GM21576 (cell line): Measurements from ENCODE around the gene KYAT1.
"Not testable (repeated sequence)": the region's sequence is repeated elsewhere in the genome, so short reads cannot be mapped to it uniquely, and the experiment has no call there.

Source experiments
- ATAC-seq: cut with Tn5 transposase; IDR thresholded peaks from one replicate; pipeline ENCODE4 v1.9.1; 2021; ENCODE audit warnings: mild to moderate bottlenecking, moderate library complexity; ENCODE audit not compliant: unreplicated experiment

KYAT1 gene

DNA sequence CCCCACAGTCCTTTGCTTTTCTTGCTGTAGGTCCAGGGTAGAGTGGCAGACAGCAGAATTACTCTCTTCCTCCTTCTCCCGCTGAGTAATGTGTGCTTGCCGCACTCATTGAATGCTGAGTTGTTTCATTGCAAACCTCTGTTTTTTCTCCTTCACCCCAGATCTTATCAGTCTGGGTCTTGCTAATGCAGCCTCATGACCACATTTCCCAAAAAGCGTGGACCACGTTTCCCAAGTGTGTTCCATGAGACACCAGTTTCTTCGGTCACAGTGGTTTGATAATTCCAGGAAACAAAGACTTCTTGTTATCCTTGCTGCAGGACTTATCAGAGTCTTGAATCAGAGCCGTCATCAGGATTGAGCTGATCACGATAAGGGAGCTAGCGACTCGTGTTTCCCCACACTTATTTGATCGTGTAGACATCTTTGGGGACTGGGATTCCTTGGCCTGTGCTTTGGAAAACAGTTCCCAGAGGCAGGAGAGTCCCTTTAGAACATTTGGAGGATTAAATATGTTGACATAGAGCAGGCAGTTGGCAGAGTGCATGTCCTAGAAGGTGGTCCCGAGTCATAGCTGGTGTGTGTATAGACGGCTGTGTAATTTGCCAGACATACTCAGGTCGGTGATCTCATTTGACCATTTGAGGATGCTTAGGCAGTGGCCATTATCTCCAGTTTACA is 4.6 kb upstream of the KYAT1 start:
- no peak for ATAC-seq

DNA sequence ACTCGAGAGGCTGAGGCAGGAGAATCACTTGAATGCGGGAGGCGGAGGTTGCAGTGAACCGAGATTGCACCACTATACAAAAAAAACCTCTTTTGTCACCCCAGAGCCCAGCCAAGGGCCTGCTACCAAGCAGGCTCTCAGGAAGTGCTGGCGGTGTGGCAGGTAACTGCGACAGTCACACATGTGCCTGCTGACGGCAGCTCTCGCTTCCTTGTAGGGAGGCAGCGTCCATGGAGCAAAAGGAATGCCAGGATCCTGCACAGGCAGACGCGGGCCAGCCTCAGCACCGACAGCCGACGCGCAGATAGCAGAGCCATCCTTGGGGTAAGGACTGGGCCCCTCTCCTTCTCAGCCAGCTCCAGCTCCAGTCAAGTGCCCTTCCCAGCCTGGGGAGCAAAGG is 4.0 kb upstream of the KYAT1 start:
- no peak for ATAC-seq

GRCh38 chr9:128885376-128885775 is 3.6 kb upstream of the KYAT1 start:
- ATAC-seq: no peak

DNA sequence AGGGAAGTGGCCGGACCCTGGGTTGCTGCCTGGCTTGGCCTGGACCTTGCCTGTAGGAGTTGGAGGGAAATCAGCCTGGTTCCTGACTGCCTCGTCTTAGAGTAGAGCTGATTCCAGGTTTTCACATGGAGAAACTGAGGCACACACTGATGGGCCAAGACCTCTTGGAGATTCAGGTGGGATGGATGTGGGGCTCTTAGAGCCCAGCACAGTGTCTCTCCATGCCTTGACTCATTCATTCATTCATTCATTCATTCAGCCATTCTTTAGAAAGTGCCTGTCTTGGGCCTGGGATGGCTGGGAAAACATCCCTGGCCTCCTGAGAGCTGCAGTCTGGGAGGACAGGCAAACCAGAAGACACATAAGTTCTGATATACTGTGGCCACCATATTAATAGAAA is 2.4 kb upstream of the KYAT1 start:
- ATAC-seq: no peak

DNA sequence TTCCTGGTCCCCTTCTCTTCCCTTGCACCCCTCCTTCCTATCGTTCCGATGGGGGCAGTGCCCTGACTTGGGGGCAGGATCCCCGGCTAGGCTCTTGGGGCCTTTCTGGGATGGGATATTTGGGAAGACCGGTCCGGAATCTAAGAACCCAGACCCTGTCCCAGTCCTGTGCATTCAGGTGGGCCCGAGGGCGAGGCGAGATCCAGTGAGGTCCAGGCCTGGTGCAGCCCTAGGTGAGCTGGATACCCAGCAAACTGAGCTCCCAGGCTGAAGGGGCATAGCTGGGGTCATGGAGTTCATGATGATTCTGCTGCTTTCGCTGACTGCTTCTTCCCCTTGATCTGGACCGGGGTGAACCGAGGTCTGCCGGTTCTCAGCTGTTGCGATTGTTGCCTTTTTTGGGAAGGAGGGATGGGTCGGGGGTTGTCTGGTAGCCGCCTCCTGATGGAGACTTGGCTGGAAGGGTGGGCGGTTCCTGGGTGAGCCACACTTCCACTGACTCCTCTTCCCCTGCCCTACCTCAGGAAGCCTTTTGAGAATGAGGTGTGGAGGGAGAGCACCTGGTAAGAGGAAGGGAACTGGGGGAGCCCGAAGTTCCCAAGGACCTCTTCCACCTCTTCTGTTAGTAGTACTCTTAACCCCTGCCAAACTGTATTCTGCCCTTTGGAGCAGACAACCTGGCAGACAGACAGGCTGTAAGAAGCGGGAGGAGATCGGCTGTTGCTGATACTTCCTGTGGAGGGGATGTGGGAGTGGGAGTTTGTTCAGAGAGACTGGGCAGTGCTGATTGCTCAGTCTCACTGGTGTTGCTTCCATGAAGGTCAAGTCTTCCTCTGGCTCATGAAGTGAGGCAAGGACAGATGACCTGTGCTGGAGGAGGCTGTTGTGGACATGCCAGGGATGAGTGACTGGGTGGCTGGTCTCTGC is 1.2 kb upstream of the KYAT1 start:
- ATAC-seq: no peak

- no peak for ATAC-seq
Measured at GRCh38 chr9:128877852-128878251, 3.9 kb downstream of the KYAT1 start.

DNA sequence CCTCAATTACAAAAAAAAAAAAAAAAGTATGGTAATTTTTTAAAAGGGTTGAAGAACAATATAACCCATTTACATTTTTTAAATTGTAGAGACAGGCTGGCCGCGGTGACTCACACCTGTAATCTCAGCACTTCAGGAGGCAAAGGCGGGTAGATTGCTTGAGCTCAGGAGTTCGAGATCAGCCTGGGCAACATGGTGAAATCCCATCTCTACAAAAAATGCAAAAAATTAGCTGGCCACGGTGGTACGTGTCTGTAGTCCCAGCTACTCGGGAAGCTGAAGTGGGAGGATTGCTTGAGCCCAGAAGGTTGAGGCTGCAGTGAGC is 10.8 kb downstream of the KYAT1 start:
- ATAC-seq: not testable (repeated sequence)

DNA sequence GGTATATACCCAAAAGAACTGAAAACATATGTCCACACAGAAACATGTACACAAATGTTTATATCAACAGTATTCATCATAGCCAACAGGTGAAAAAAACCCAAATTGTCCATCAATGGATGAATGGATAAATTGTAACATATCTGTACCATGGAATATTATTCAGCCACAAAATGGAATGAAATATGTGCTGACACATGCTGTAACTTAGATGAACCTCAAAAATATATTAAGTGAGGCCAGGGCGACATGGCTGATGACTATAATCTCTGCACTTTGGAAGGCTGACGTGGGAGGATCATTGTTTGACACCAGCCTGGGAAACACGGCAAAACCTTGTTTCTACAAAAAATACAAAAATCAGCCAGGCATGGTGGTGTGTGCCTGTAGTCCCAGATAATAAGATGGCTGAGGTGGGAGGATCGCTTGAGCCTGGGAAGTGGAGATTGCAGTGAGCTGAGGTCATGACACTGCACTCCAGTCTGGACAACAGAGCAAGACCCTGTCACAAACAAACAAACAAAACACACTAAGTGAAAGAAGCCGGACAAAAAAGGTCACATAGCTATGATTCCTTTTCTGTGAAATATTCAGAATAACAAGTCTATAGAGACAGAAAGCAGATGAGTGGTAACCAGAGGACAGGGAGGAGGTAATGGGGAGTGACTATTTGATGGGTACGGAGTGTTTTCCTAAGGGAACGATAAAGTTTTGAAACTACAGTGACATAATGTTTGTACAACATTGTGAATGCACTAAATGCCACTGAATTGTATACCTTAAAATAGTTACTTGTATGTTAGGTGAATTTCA is 11.4 kb downstream of the KYAT1 start:
- ATAC-seq: no peak

DNA sequence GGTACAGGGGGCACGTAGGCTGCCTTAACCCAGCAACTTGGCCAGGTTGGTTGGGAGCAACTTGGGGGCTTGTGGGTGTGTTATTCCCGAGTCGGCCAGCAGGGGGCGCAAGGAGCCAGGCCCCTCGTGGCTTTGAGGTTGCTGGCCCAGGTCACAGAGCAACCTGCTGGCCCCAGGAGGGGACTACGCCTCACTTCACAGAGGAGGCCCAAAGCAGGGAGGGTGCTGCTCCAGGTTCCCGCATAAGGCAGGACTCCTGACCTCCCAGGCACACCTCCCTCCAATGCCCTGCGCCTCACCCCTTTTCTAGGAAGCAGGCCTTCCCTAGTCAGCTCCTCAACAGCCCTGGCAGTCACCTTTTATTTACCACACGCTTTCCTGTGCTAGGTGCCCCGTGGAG is 18.1 kb downstream of the KYAT1 start:
- ATAC-seq: peak; percentile 53

GRCh38 chr9:128862401-128862851 is 19.3 kb downstream of the KYAT1 start:
- ATAC-seq: no peak

GRCh38 chr9:128861501-128861900 is 20.2 kb downstream of the KYAT1 start:
- no peak for ATAC-seq

DNA sequence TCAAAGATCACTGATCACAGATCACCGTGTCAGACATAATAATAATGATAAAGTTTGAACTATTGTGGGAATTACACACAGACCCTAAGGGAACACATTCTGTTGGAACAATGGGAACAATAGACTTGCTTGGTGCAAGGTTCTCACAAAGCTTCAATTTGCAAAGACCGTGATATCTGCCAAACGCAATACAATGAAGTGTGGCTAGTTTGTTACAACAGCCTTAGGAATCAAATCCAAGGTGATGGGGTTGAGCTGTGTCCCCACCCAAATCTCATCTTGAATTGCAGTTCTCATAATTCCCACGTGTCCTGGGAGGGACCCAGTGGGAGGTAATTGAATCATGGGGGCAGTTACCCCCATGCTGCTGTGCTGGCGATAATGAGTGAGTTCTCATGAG is 20.8 kb downstream of the KYAT1 start:
- no peak for ATAC-seq

DNA sequence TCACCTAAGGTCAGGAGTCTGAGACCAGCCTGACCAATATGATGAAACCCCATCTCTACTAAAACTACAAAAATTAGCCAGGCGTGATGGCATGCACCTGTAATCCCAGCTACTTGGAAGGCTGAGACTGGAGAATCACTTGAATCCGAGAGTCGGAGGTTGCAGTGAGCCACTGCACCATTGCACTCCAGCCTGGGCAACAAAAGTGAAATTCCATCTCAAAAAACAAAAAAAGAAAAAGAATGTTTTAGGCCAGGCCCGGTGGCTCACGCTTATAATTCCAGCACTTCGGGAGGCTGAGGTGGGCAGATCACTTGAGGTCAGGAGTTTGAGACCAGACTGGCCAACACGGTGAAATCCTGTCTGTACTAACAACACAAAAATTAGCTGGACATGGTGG is 23.3 kb downstream of the KYAT1 start:
- not testable (repeated sequence) for ATAC-seq

DNA sequence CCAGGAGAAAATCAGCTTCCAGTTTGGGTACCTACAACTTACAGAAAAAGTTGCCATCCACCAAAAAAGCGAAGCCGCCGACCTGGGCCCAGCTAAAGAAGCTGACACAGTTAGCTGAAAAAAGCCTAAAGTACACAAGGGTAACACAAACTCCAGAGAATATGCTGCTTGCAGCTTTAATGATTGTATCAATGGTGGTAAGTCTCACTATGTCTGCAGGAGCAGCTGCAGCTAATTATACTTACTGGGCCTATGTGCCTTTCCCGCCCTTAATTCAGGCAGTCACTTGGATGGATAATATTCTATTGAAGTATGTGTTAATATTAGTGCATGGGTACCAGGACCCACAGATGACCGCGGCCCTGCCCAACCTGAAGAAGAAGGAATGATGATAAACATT is 27.3 kb downstream of the KYAT1 start:
- ATAC-seq: not testable (repeated sequence)

DNA sequence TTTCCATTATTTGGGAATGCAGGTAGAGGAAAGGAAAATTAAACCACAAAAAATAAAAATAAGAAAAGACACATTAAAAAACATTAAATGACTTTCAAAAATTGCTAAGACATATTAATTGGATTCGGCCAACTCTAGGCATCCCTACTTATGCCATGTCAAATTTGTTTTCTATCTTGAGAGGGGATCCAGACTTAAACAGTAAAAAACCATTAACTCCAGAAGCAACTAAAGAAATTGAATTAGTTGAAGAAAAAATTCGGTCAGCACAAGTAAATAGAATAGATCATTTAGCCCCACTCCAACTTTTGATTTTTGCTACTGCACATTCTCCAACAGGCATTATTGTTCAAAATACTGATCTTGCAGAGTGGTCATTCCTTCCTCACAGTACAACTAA is 29.1 kb downstream of the KYAT1 start:
- not testable (repeated sequence) for ATAC-seq

GRCh38 chr9:128851779-128852600 is 29.8 kb downstream of the KYAT1 start:
- ATAC-seq: not testable (repeated sequence)

- ATAC-seq: not testable (repeated sequence)
Measured at GRCh38 chr9:128851024-128851423, 30.7 kb downstream of the KYAT1 start.

GRCh38 chr9:128847803-128848202 is 33.9 kb downstream of the KYAT1 start:
- no peak for ATAC-seq

GRCh38 chr9:128846680-128847030 is 35.1 kb downstream of the KYAT1 start:
- ATAC-seq: no peak

GRCh38 chr9:128845186-128845931 is 36.4 kb downstream of the KYAT1 start:
- ATAC-seq: no peak
